H9 (cell line): ENCODE measurements around the gene FCF1. TPM values are rescaled to one million over a fixed set of nuclear protein-coding genes. Genes with fewer than 3 reads are reported as not detected.

Experiments used
- DNase-seq: peaks from one replicate; pipeline ENCODE4 v3.0.0-alpha.2; 2017
- H2AFZ ChIP-seq: one replicate; pipeline ENCODE4 v1.6.1; 2013; ENCODE audit warnings: mild to moderate bottlenecking, low read length, control low read depth, moderate library complexity
- H2AK5ac ChIP-seq: 2 replicates; pipeline ENCODE4 v1.6.1; 2013; ENCODE audit warnings: low read length, control low read depth, mixed read lengths; ENCODE audit not compliant: insufficient read length
- H2BK120ac ChIP-seq: one replicate; pipeline ENCODE4 v1.6.1; 2013; ENCODE audit warnings: low read depth, mild to moderate bottlenecking, low read length, control low read depth, inconsistent platforms; ENCODE audit not compliant: poor library complexity, severe bottlenecking
- H2BK12ac ChIP-seq: 2 replicates; pipeline ENCODE4 v1.6.1; 2013; ENCODE audit warnings: low read length, control low read depth, mixed read lengths, low read depth; ENCODE audit not compliant: insufficient read length
- H2BK15ac ChIP-seq: 2 replicates; pipeline ENCODE4 v1.6.1; 2013; ENCODE audit warnings: low read depth, low read length, control low read depth
- H2BK20ac ChIP-seq: one replicate; pipeline ENCODE4 v1.6.1; 2013; ENCODE audit warnings: low read depth, mild to moderate bottlenecking, low read length, control low read depth, inconsistent platforms; ENCODE audit not compliant: poor library complexity, severe bottlenecking
- H2BK5ac ChIP-seq: 2 replicates; pipeline ENCODE4 v1.6.1; 2013; ENCODE audit warnings: low read length, control low read depth, mixed read lengths; ENCODE audit not compliant: insufficient read length
- H3K14ac ChIP-seq: 2 replicates; pipeline ENCODE4 v1.6.1; 2013; ENCODE audit warnings: low read length, control low read depth; ENCODE audit not compliant: insufficient read depth
- H3K18ac ChIP-seq: 2 replicates; pipeline ENCODE4 v1.6.1; 2013; ENCODE audit warnings: low read depth, mild to moderate bottlenecking, mixed read lengths, low read length, control low read depth; ENCODE audit not compliant: insufficient read length
- H3K23ac ChIP-seq: 2 replicates; pipeline ENCODE4 v1.6.1; 2013; ENCODE audit warnings: low read length, control low read depth, mixed read lengths, low read depth; ENCODE audit not compliant: insufficient read length
- H3K23me2 ChIP-seq: 2 replicates; pipeline ENCODE4 v1.6.1; 2013; ENCODE audit warnings: low read depth, mild to moderate bottlenecking, mixed read lengths, low read length, control low read depth; ENCODE audit not compliant: insufficient read length, poor library complexity, severe bottlenecking
- H3K27ac ChIP-seq: 2 replicates; pipeline ENCODE4 v1.5.1; 2013; ENCODE audit warnings: low read length, control low read depth, mixed read lengths, low read depth; ENCODE audit not compliant: insufficient read length
- H3K27me3 ChIP-seq: 2 replicates; pipeline ENCODE4 v1.6.1; 2013; ENCODE audit warnings: low read length, control low read depth, inconsistent platforms; ENCODE audit not compliant: insufficient read depth
- H3K4ac ChIP-seq: 2 replicates; pipeline ENCODE4 v1.6.1; 2013; ENCODE audit warnings: low read depth, mild to moderate bottlenecking, control low read depth, inconsistent platforms, low read length, moderate library complexity
- H3K4me1 ChIP-seq: 2 replicates; pipeline ENCODE4 v1.6.1; 2013; ENCODE audit warnings: low read length, control low read depth, inconsistent platforms; ENCODE audit not compliant: insufficient read depth
- H3K4me2 ChIP-seq: 2 replicates; pipeline ENCODE4 v1.6.1; 2013; ENCODE audit warnings: low read length, control low read depth, mixed read lengths; ENCODE audit not compliant: insufficient read length, insufficient read depth
- H3K56ac ChIP-seq: 2 replicates; pipeline ENCODE4 v1.6.1; 2013; ENCODE audit warnings: low read depth, mild to moderate bottlenecking, mixed read lengths, low read length, control low read depth; ENCODE audit not compliant: insufficient read length
- H3K79me1 ChIP-seq: 2 replicates; pipeline ENCODE4 v1.6.1; 2013; ENCODE audit warnings: low read depth, mild to moderate bottlenecking, moderate library complexity, low read length, control low read depth, inconsistent platforms; ENCODE audit not compliant: insufficient read depth, poor library complexity, severe bottlenecking
- H3K79me2 ChIP-seq: 2 replicates; pipeline ENCODE4 v1.6.1; 2013; ENCODE audit warnings: low read length, control low read depth, inconsistent platforms; ENCODE audit not compliant: insufficient read depth
- H3K9ac ChIP-seq: 2 replicates; pipeline ENCODE4 v1.6.1; 2013; ENCODE audit warnings: low read length, control low read depth, mixed read lengths; ENCODE audit not compliant: insufficient read length; ENCODE audit errors: extremely low read depth
- H3K9me3 ChIP-seq: one replicate; pipeline ENCODE4 v1.6.1; 2013; ENCODE audit warnings: low read depth, low read length, inconsistent platforms; ENCODE audit not compliant: control insufficient read depth
- H3T11ph ChIP-seq: one replicate; pipeline ENCODE4 v1.6.1; 2013; ENCODE audit warnings: mild to moderate bottlenecking, low read length, control low read depth, inconsistent platforms
- H4K20me1 ChIP-seq: one replicate; pipeline ENCODE4 v1.6.1; 2013; ENCODE audit not compliant: control insufficient read depth, insufficient read length, insufficient read depth
- H4K5ac ChIP-seq: 2 replicates; pipeline ENCODE4 v1.6.1; 2013; ENCODE audit warnings: low read depth, mild to moderate bottlenecking, mixed read lengths, low read length, control low read depth; ENCODE audit not compliant: insufficient read length
- H4K8ac ChIP-seq: replicated peaks from 2 replicates; pipeline ENCODE4 v1.6.1; 2013; ENCODE audit warnings: low read length, control low read depth, mixed read lengths, low read depth; ENCODE audit not compliant: insufficient read length
- H4K91ac ChIP-seq: 2 replicates; pipeline ENCODE4 v1.6.1; 2013; ENCODE audit warnings: low read depth, mild to moderate bottlenecking, moderate library complexity, mixed read lengths, low read length, control low read depth; ENCODE audit not compliant: insufficient read length
- H3K27ac Mint-ChIP-seq, 3 experiments: 2 replicates in 2 of 3; 3 replicates in 1 of 3; pipeline ENCODE4 v1.8.0; 2020 to 2021; ENCODE audit warnings: mixed read lengths in 3 of 3, mild to moderate bottlenecking in 1 of 3, moderate library complexity in 1 of 3
- H3K27me3 Mint-ChIP-seq: 2 replicates; pipeline ENCODE4 v1.8.0; 2021; ENCODE audit warnings: low read depth, mild to moderate bottlenecking, moderate library complexity, mixed read lengths
- H3K36me3 Mint-ChIP-seq, 3 experiments: 2 replicates in 2 of 3; 3 replicates in 1 of 3; pipeline ENCODE4 v1.8.0; 2020 to 2021; ENCODE audit warnings: low read depth in 3 of 3, mixed read lengths in 3 of 3; ENCODE audit not compliant: insufficient read depth in 1 of 3
- H3K4me1 Mint-ChIP-seq, 2 experiments: 2 replicates each; pipeline ENCODE4 v1.8.0; 2020; ENCODE audit warnings: mixed read lengths in 2 of 2
- H3K4me3 Mint-ChIP-seq, 2 experiments: 2 replicates in 1 of 2; 3 replicates in 1 of 2; pipeline ENCODE4 v1.8.0; 2020 to 2021; ENCODE audit warnings: mild to moderate bottlenecking in 2 of 2, mixed read lengths in 2 of 2, moderate library complexity in 1 of 2
- H3K9me3 Mint-ChIP-seq, 2 experiments: 2 replicates in 1 of 2; 3 replicates in 1 of 2; pipeline ENCODE4 v1.8.0; 2020; ENCODE audit warnings: mild to moderate bottlenecking in 2 of 2, mixed read lengths in 2 of 2, moderate library complexity in 1 of 2
- WGBS: extraction: QIAGEN DNeasy Blood & Tissue Kit; methylation state at CpG from one replicate; pipeline ENCODE4 v1.1.7; 2013; ENCODE audit warnings: missing lambda C conversion rate, low lambda C conversion rate, mixed read lengths; ENCODE audit not compliant: insufficient read length; ENCODE audit errors: extremely low coverage; 5-methylcytosine and 5-hydroxymethylcytosine counted together
- total RNA-seq: library from RNA; stranded (reverse); gene quantifications from 2 replicates; pipeline ENCODE4 v1.2.1, GENCODE V29; 2021
- TF ChIP-seq, protein P1 (sequence below): fragments of 200-600 bp; sonication (generic); conservative IDR thresholded peaks from 3 replicates; pipeline ENCODE4 v1.8.0; 2021; ENCODE audit warnings: antibody characterized with exemption, mild to moderate bottlenecking

The FCF1 gene
- total RNA-seq, 1 experiment from 2014 or later = 87.7 TPM

DNA sequence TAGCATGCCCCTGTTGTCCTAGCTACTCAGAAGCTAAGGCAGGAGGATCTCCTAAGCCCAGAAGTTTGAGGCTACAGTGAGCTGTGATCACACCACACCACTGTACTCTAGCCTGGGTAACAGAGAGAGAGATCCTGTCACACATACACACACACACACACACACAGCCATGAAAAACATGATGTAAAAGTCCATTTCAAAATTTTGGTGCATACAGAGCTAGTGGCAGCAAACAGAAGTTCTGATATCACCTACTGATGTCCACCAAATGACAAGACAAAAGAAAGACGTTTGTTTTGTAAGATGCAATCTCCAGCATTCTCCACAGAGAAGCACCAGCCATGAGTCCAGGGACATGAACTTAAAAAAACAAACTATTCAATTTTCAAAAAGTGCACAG, 15.9 kb upstream of the FCF1 start:
- Histone ChIP-seq H3K27me3 (no peaks in the 10 kb centered on the region), H2BK120ac (no peak overlapping the region), H3K79me2 (peaks cover 3% of the 10 kb centered on the region; the same call in 1 of the 2 replicates), H2BK20ac (no peak overlapping the region), H3K56ac (no peak overlapping the region), H3T11ph (no peak overlapping the region), H4K20me1 (no peaks in the 10 kb centered on the region), H2BK12ac (no peak overlapping the region), H2BK15ac (no peak overlapping the region), H3K9ac (no peak overlapping the region), H2AFZ (no peak overlapping the region), H3K27ac (no peak overlapping the region), H2BK5ac (no peak overlapping the region), H3K18ac (no peak overlapping the region), H4K8ac (no peak overlapping the region), H3K4me1 (no peaks in the 10 kb centered on the region), H3K4me2 (no peak overlapping the region), H3K9me3 (no peaks in the 10 kb centered on the region), H3K79me1 (peaks cover 3% of the 10 kb centered on the region), H3K23ac (no peak overlapping the region), H2AK5ac (no peak overlapping the region), H3K14ac (no peak overlapping the region), H4K91ac (no peak overlapping the region), H3K4ac (no peak overlapping the region), H4K5ac (no peak overlapping the region), H3K23me2 (no peaks in the 10 kb centered on the region)
- H3K27ac Mint-ChIP-seq = no peak overlapping the region
- no peaks in the 10 kb centered on the region for H3K4me1 Mint-ChIP-seq
- H3K36me3 Mint-ChIP-seq = peaks cover 13 to 20% (median 14%) of the 10 kb centered on the region in 3 experiments
- H3K4me3 Mint-ChIP-seq = no peak overlapping the region
- no peak for DNase-seq
- no peaks in the 10 kb centered on the region for H3K27me3 Mint-ChIP-seq
- peaks cover 7 to 11% of the 10 kb centered on the region in 2 experiments; a peak in 4 of 5 replicates for H3K9me3 Mint-ChIP-seq
- no CpG with 5 or more reads among the region's 1 CpG for WGBS
- TF ChIP-seq, protein P1, sequence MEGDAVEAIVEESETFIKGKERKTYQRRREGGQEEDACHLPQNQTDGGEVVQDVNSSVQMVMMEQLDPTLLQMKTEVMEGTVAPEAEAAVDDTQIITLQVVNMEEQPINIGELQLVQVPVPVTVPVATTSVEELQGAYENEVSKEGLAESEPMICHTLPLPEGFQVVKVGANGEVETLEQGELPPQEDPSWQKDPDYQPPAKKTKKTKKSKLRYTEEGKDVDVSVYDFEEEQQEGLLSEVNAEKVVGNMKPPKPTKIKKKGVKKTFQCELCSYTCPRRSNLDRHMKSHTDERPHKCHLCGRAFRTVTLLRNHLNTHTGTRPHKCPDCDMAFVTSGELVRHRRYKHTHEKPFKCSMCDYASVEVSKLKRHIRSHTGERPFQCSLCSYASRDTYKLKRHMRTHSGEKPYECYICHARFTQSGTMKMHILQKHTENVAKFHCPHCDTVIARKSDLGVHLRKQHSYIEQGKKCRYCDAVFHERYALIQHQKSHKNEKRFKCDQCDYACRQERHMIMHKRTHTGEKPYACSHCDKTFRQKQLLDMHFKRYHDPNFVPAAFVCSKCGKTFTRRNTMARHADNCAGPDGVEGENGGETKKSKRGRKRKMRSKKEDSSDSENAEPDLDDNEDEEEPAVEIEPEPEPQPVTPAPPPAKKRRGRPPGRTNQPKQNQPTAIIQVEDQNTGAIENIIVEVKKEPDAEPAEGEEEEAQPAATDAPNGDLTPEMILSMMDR = no peak
